GM12878 (cell line): ENCODE data around the gene MIER1. TPM values are rescaled to one million over a fixed set of nuclear protein-coding genes. Genes with fewer than 3 reads are reported as not detected.
"Not testable (repeated sequence)": the region's sequence is repeated elsewhere in the genome, so short reads cannot be mapped to it uniquely, and the experiment has no call there.

Experiments
- ATAC-seq: fragments of 200-7000 bp; cut with Tn5 transposase; 3 replicates; pipeline ENCODE4 v1.9.1; 2020; ENCODE audit warnings: mild to moderate bottlenecking, moderate library complexity
- BruUV-seq: library from RNA; stranded (reverse); fragments of 400-500 nt; replicated peaks from 2 replicates; lab custom pipeline; 2021; lab: Mats Ljungman, UMichigan
- CTCF ChIA-PET: fragments of 300-600 bp; sonication (Branson Sonifier 250); formaldehyde crosslinking; extraction: SDS; loops from one replicate; lab custom pipeline; 2021; ENCODE audit warnings: inconsistent platforms; lab: Yijun Ruan, JAX
- POLR2A ChIA-PET: fragments of 350-600 bp; formaldehyde crosslinking; extraction: SDS; loops from one replicate; lab custom pipeline; 2021; ENCODE audit warnings: inconsistent platforms; lab: Charles Lee
- RAD21 ChIA-PET: fragments of 300-600 bp; sonication (Branson Sonifier 250); formaldehyde crosslinking; loops from one replicate; lab custom pipeline; 2023; ENCODE audit warnings: antibody characterized with exemption; ENCODE audit not compliant: unreplicated experiment; lab: Charles Lee
- SMC1A ChIA-PET: fragments of 300-600 bp; sonication (Branson Sonifier 250); formaldehyde crosslinking; loops from one replicate; lab custom pipeline; 2023; ENCODE audit not compliant: unreplicated experiment, uncharacterized antibody; lab: Charles Lee
- DNase-seq: peaks from one replicate; pipeline ENCODE4 v3.0.0-alpha.2; 2011; ENCODE audit warnings: low read depth, low spot score
- FAIRE-seq: peaks from 3 replicates; lab custom pipeline; 2011; peaks lifted over from hg19 to GRCh38; lab: Jason Lieb, UNC
- H2AFZ ChIP-seq: 2 replicates; pipeline ENCODE4 v1.6.0; 2011; ENCODE audit warnings: low read depth, low read length, control low read depth; ENCODE audit not compliant: control insufficient read depth
- H3K27ac ChIP-seq: 2 replicates; pipeline ENCODE4 v1.5.1; 2011; ENCODE audit warnings: control low read depth; ENCODE audit not compliant: control insufficient read depth, insufficient read depth
- H3K27me3 ChIP-seq, 2 experiments: replicated peaks in 1 of 2; 2 replicates each; pipeline versions ENCODE4 v1.6.0 to v1.6.1; 2011; ENCODE audit warnings: low read length in 1 of 2; ENCODE audit not compliant: control insufficient read depth in 2 of 2, insufficient read depth in 2 of 2
- H3K36me3 ChIP-seq, 2 experiments: 2 replicates each; pipeline ENCODE4 v1.5.1; 2011; ENCODE audit warnings: low read length in 1 of 2; ENCODE audit not compliant: control insufficient read depth in 2 of 2, insufficient read depth in 2 of 2
- H3K4me1 ChIP-seq: 2 replicates; pipeline ENCODE4 v1.6.1; 2011; ENCODE audit warnings: mild to moderate bottlenecking, low read length, moderate library complexity, mixed read lengths; ENCODE audit not compliant: control insufficient read depth, insufficient read depth
- H3K4me2 ChIP-seq: 2 replicates; pipeline ENCODE4 v1.6.0; 2011; ENCODE audit warnings: control low read depth; ENCODE audit not compliant: control insufficient read depth, insufficient read depth
- H3K4me3 ChIP-seq: fragments of 200-600 bp; sonication (generic); 2 replicates; pipeline ENCODE4 v1.5.1; 2016
- H3K79me2 ChIP-seq: 2 replicates; pipeline ENCODE4 v1.6.0; 2011; ENCODE audit warnings: low read length; ENCODE audit not compliant: control insufficient read depth, insufficient read depth
- H3K9ac ChIP-seq: 2 replicates; pipeline ENCODE4 v1.8.0; 2011; ENCODE audit warnings: low read length, control low read depth, mixed read lengths; ENCODE audit not compliant: control insufficient read depth, insufficient read depth
- H3K9me3 ChIP-seq: replicated peaks from 3 replicates; pipeline ENCODE4 v1.5.1; 2011; ENCODE audit warnings: mild to moderate bottlenecking, low read length; ENCODE audit not compliant: control insufficient read depth, insufficient read depth
- H4K20me1 ChIP-seq: 2 replicates; pipeline ENCODE4 v1.6.0; 2011; ENCODE audit not compliant: control insufficient read depth, insufficient read depth
- ATF3 ChIP-seq: IDR thresholded peaks from 2 replicates; pipeline ENCODE4 v1.6.1; 2011; ENCODE audit warnings: low read depth, mild to moderate bottlenecking, low read length, moderate library complexity, borderline replicate concordance; ENCODE audit errors: extremely low read depth
- E2F8 ChIP-seq: fragments of 450-650 bp; IDR thresholded peaks from 2 replicates; pipeline ENCODE4 v1.6.1; 2018; ENCODE audit warnings: mild to moderate bottlenecking, low read depth, moderate library complexity; ENCODE audit not compliant: partially characterized antibody
- ELK1 ChIP-seq: IDR thresholded peaks from 2 replicates; pipeline ENCODE4 v1.6.1; 2012; ENCODE audit warnings: low read depth, low read length, improper control_type of control experiment
- GABPA ChIP-seq: IDR thresholded peaks from 2 replicates; pipeline ENCODE4 v1.6.1; 2014; ENCODE audit warnings: antibody characterized with exemption, low read depth, mild to moderate bottlenecking, inconsistent platforms
- JUND ChIP-seq: IDR thresholded peaks from 2 replicates; pipeline ENCODE4 v1.6.1; 2012; ENCODE audit warnings: low read depth, mild to moderate bottlenecking, low read length, improper control_type of control experiment, moderate library complexity
- KAT2A ChIP-seq: conservative IDR thresholded peaks from 2 replicates; pipeline ENCODE4 v1.6.1; 2011; ENCODE audit warnings: low read depth, low read length; ENCODE audit not compliant: control insufficient read depth
- LARP7 ChIP-seq: fragments of 450-650 bp; IDR thresholded peaks from 2 replicates; pipeline ENCODE4 v1.6.1; 2017; ENCODE audit warnings: mild to moderate bottlenecking
- MYB ChIP-seq: fragments of 150-350 bp; IDR thresholded peaks from 2 replicates; pipeline ENCODE4 v1.6.1; 2014; ENCODE audit warnings: mild to moderate bottlenecking, low read depth, low read length, borderline replicate concordance
- POU2F2 ChIP-seq: IDR thresholded peaks from 3 replicates; pipeline ENCODE4 v1.6.1; 2011; ENCODE audit warnings: low read depth, mild to moderate bottlenecking, low read length, borderline replicate concordance
- TCF3 ChIP-seq: IDR thresholded peaks from 2 replicates; pipeline ENCODE4 v1.6.1; 2012; ENCODE audit warnings: low read depth, mild to moderate bottlenecking, low read length, borderline replicate concordance; ENCODE audit not compliant: insufficient read depth
- ZNF24 ChIP-seq: fragments of 450-650 bp; IDR thresholded peaks from 2 replicates; pipeline ENCODE4 v1.6.1; 2017; ENCODE audit warnings: antibody characterized with exemption, mild to moderate bottlenecking
- WGBS: methylation state at CpG from one replicate; pipeline ENCODE4 v1.1.6; 2016; ENCODE audit warnings: low lambda C conversion rate; ENCODE audit not compliant: insufficient replicate concordance, insufficient coverage; ENCODE audit errors: missing lambda C conversion rate; 5-methylcytosine and 5-hydroxymethylcytosine counted together
- in situ Hi-C: fragments of 300-500 bp; cut with MboI; formaldehyde crosslinking; loops from 9 replicates; pipeline ENCODE4 v1.14.3; 2018; ENCODE audit warnings: mixed read lengths
- intact Hi-C: fragments of 100-400 bp; cut with micrococcal nuclease; formaldehyde crosslinking; loops from one replicate; pipeline ENCODE4 v1.14.2; 2022; ENCODE audit not compliant: unreplicated experiment
- polyA plus RNA-seq, 11 experiments: library from polyadenylated mRNA; depleted of rRNA in 4 of 11; unstranded in 6 of 11; stranded (reverse) in 5 of 11; fragments of >200 nt; fragmentation: Nextera tagmentation in 4 of 11; fragmentation: Illumina TruSeq in 1 of 11; extraction: Ambion mirVana in 4 of 11; extraction: Trizol in 1 of 11; gene quantifications; 1 replicate in 1 of 11; 2 replicates in 10 of 11; pipeline versions ENCODE4 v1.2.1 to v1.2.3, GENCODE V29; 2011 to 2016; ENCODE audit warnings: inconsistent platforms in 2 of 11, missing spikeins in 2 of 11, low read depth in 1 of 11
- total RNA-seq, 4 experiments: library from RNA; depleted of rRNA in 3 of 4; stranded (reverse); fragments of >200 nt in 3 of 4; fragmentation: Illumina TruSeq in 1 of 4; extraction: Trizol in 1 of 4; gene quantifications; 2 replicates each; pipeline versions ENCODE4 v1.2.1 to v1.2.3, GENCODE V29; 2013 to 2021

MIER1 gene
- total and polyA plus RNA-seq, 10 of the 15 experiments (the other 5 are each of a cell fraction or from before 2014, with no cell fraction given) = 13.6 to 39.8 (median 25.7) TPM

- Histone ChIP-seq H3K9me3 (no peaks in the 10 kb centered on the region), H3K4me2 (no peak overlapping the region), H3K27ac (no peak overlapping the region), H3K4me3 (no peak overlapping the region), H3K9ac (no peak overlapping the region), H3K27me3 (no peaks in the 10 kb centered on the region), H3K79me2 (no peaks in the 10 kb centered on the region), H4K20me1 (no peaks in the 10 kb centered on the region), H2AFZ (no peak overlapping the region), H3K4me1 (no peaks in the 10 kb centered on the region), H3K36me3 (no peaks in the 10 kb centered on the region)
- in situ Hi-C loops (no loop called here), intact Hi-C loops (no loop called here)
- ChIA-PET POLR2A (no interaction called here), SMC1A (no interaction called here), RAD21 (no interaction called here), CTCF (no interaction called here)
- DNase-seq (no peak), FAIRE-seq (no peak), ATAC-seq (no peak)
- WGBS = 10% methylated on average over 3 of the region's 3 CpGs
- BruUV-seq = no TSS peak
- no peak for TF ChIP-seq MYB
- no peak for TF ChIP-seq TCF3
- no peak for TF ChIP-seq ATF3
- no peak for TF ChIP-seq JUND
- TF ChIP-seq ZNF24 = no peak
- TF ChIP-seq E2F8 = no peak
- TF ChIP-seq GABPA = no peak
- no peak for TF ChIP-seq POU2F2
- TF ChIP-seq ELK1 = no peak
- no peak for TF ChIP-seq LARP7
- TF ChIP-seq KAT2A = no peak
Observed at GRCh38 chr1:66893712-66894111, 31.1 kb upstream of the MIER1 start.

DNA sequence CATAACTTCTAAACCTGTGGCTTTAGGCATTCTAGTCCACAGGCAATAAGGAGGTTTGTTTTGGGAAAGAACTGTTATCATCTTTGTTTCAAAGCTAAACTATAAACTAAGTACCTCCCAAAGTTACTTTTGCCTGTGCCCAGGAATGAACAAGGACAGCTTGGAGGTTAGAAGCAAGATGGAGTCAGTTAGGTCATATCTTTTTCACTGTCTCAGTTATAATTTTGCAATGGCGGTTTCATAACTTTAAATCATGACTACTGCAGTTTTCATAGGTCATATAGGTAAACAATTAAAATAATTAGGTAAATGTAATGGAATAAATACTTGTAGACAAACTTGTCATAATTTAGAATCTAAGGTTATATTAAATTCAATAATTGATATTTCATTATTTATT is 9.6 kb upstream of the MIER1 start:
- BruUV-seq, H3K27me3 ChIP-seq, H3K4me2 ChIP-seq, H2AFZ ChIP-seq, in situ Hi-C loops, ATAC-seq, H3K9me3 ChIP-seq, H3K79me2 ChIP-seq, H3K36me3 ChIP-seq, H3K27ac ChIP-seq, H3K9ac ChIP-seq, intact Hi-C loops, H3K4me1 ChIP-seq, POLR2A ChIA-PET, H3K4me3 ChIP-seq, H4K20me1 ChIP-seq, FAIRE-seq, DNase-seq: not testable (repeated sequence)
- WGBS = 100% methylated on average over 1 of the region's 1 CpG
- ChIA-PET SMC1A (interaction anchor here (1.2 kb wide), 1 partner anchor 234 kb away, joined by 3 read pairs; no protein-coding TSS in a partner anchor), RAD21 (interaction anchor here (1.0 kb wide), 1 partner anchor 42 kb away, joined by 3 read pairs; no protein-coding TSS in a partner anchor), CTCF (interaction anchor here (1.7 kb wide), 1 partner anchor 294 kb away, joined by 3 read pairs; no protein-coding TSS in a partner anchor)
